Loucy (cell line): ENCODE measurements around the gene STAP2.

Experiments used
- H2AFZ ChIP-seq: fragments of 200-600 bp; sonication (generic); 2 replicates; pipeline ENCODE4 v1.6.0; 2016; ENCODE audit warnings: antibody characterized with exemption, mild to moderate bottlenecking, low read length, moderate library complexity
- H3F3A ChIP-seq: fragments of 200-600 bp; 2 replicates; pipeline ENCODE4 v1.6.0; 2016; ENCODE audit warnings: antibody characterized with exemption, low read depth, mild to moderate bottlenecking
- H3K27me3 ChIP-seq: fragments of 200-600 bp; sonication (generic); 2 replicates; pipeline ENCODE4 v1.6.1; 2014; ENCODE audit warnings: low read length, mild to moderate bottlenecking; ENCODE audit not compliant: insufficient read depth, poor library complexity, severe bottlenecking
- H3K36me3 ChIP-seq: fragments of 200-600 bp; sonication (generic); 2 replicates; pipeline ENCODE4 v1.6.1; 2016; ENCODE audit warnings: low read length; ENCODE audit not compliant: insufficient read depth
- H3K4me1 ChIP-seq: fragments of 200-600 bp; sonication (generic); 2 replicates; pipeline ENCODE4 v1.5.1; 2014; ENCODE audit warnings: low read length, mild to moderate bottlenecking; ENCODE audit not compliant: insufficient read depth, poor library complexity, severe bottlenecking
- H3K4me2 ChIP-seq: fragments of 200-600 bp; sonication (generic); 2 replicates; pipeline ENCODE4 v1.6.0; 2014; ENCODE audit warnings: antibody characterized with exemption, low read length, low read depth, mild to moderate bottlenecking; ENCODE audit not compliant: poor library complexity, severe bottlenecking
- H3K4me3 ChIP-seq: fragments of 200-600 bp; sonication (generic); 2 replicates; pipeline ENCODE4 v1.5.1; 2014; ENCODE audit warnings: low read length, mild to moderate bottlenecking, mixed read lengths; ENCODE audit not compliant: poor library complexity, severe bottlenecking
- H3K79me2 ChIP-seq: fragments of 200-600 bp; sonication (generic); 2 replicates; pipeline ENCODE4 v1.6.1; 2014; ENCODE audit warnings: low read length; ENCODE audit not compliant: insufficient read depth
- H3K9ac ChIP-seq: fragments of 200-600 bp; sonication (generic); 2 replicates; pipeline ENCODE4 v1.6.0; 2014; ENCODE audit warnings: mild to moderate bottlenecking, low read depth, low read length, moderate library complexity; ENCODE audit not compliant: poor library complexity, severe bottlenecking
- H3K9me2 ChIP-seq: fragments of 200-600 bp; sonication (generic); replicated peaks from 2 replicates; pipeline ENCODE4 v1.6.1; 2016; ENCODE audit warnings: low read depth, low read length, mixed read lengths
- H3K9me3 ChIP-seq: fragments of 200-600 bp; sonication (generic); 2 replicates; pipeline ENCODE4 v1.6.1; 2014; ENCODE audit warnings: mild to moderate bottlenecking, antibody characterized with exemption, low read length, low read depth; ENCODE audit not compliant: insufficient read depth
- H4K20me1 ChIP-seq: fragments of 200-600 bp; sonication (generic); 2 replicates; pipeline ENCODE4 v1.6.0; 2014; ENCODE audit warnings: antibody characterized with exemption, low read length, mild to moderate bottlenecking; ENCODE audit not compliant: insufficient read depth, poor library complexity, severe bottlenecking
- EZH2phosphoT487 ChIP-seq: fragments of 200-600 bp; IDR thresholded peaks from 2 replicates; pipeline ENCODE4 v1.6.1; 2018; ENCODE audit warnings: antibody characterized with exemption, mild to moderate bottlenecking, moderate library complexity, borderline replicate concordance
- TF ChIP-seq, protein P1 (sequence below): fragments of 200-600 bp; sonication (generic); conservative IDR thresholded peaks from 2 replicates; pipeline ENCODE4 v1.5.1; 2014; ENCODE audit warnings: mild to moderate bottlenecking, antibody characterized with exemption, low read length

STAP2 gene

DNA sequence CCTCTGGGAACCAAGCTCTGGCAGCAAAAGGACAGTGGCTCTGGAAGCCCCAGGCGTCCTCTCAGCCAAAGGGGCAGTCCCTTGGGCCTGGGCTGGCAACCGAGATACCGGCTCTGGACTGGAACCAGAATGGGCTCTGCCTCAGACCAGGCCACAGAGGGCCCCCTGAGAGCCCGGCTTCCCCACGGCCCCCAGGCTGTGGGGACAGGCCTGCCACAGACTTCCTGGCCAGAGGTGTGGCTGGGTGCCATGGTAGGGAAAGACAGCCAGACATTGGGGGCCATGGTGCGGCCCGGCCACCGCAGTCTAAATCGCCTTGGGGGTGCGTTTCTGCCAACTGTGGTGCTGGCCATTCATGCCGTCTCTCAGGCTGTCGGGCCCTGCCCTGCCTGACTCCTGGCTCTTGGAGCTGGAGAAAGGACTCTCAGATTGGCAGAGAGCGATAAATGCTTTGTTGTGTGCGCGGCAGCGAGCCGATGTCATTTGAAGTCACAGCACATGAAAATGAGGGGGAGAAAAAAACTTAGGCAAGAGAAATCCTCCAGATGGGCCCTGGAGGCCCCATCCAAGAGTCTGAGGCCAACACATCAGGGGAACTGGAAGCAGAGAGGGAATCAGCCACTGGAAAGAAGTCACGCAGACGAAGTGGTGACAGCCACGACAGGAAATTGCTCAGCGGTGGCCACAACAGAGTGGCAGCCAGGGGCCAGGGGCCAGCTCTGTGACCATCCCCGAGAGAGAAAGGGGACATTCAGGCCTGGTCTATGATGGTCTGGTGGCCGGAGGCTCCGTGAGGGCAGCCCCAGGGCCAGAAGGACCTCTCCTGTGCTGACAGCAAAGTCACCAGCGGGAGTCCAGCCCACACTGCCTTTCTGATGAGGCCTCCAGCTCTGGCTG, 35.2 kb upstream of the STAP2 start:
- H3K4me1 ChIP-seq: peaks cover 33% of the 10 kb centered on the region
- H3K27me3 ChIP-seq: no peaks in the 10 kb centered on the region
- H3K4me2 ChIP-seq: no peak overlapping the region
- peaks cover 45% of the 10 kb centered on the region for H4K20me1 ChIP-seq
- peaks cover 76% of the 10 kb centered on the region; the same call in 1 of the 2 replicates for H3K79me2 ChIP-seq
- H3F3A ChIP-seq: no peaks in the 10 kb centered on the region
- no peak overlapping the region for H2AFZ ChIP-seq
- no peak overlapping the region for H3K9ac ChIP-seq
- no peak for TF ChIP-seq EZH2phosphoT487
- TF ChIP-seq, protein P1, sequence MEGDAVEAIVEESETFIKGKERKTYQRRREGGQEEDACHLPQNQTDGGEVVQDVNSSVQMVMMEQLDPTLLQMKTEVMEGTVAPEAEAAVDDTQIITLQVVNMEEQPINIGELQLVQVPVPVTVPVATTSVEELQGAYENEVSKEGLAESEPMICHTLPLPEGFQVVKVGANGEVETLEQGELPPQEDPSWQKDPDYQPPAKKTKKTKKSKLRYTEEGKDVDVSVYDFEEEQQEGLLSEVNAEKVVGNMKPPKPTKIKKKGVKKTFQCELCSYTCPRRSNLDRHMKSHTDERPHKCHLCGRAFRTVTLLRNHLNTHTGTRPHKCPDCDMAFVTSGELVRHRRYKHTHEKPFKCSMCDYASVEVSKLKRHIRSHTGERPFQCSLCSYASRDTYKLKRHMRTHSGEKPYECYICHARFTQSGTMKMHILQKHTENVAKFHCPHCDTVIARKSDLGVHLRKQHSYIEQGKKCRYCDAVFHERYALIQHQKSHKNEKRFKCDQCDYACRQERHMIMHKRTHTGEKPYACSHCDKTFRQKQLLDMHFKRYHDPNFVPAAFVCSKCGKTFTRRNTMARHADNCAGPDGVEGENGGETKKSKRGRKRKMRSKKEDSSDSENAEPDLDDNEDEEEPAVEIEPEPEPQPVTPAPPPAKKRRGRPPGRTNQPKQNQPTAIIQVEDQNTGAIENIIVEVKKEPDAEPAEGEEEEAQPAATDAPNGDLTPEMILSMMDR: no peak
- H3K9me3 ChIP-seq: no peaks in the 10 kb centered on the region
- H3K36me3 ChIP-seq: no peaks in the 10 kb centered on the region; the same call in 1 of the 2 replicates
- no peaks in the 10 kb centered on the region for H3K9me2 ChIP-seq
- H3K4me3 ChIP-seq: no peak overlapping the region

DNA sequence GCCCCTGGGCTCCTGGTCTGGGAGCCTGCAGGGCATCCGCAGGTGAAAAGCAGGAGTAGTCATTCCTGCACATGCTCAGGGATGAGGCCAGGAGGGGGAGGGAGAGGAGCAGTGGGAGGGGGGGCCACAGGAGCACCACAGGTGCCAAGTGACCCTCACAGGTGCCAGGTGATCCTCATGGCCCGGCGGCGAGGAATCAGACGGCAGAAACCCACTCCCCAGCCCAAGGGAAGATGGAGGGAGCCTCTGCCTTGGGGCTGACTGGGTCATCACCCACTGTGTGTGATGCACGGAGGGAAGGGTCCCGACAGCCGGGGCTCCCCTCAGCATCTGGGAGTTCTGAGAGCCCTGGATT, 34.4 kb upstream of the STAP2 start:
- Histone ChIP-seq H4K20me1 (peaks cover 43% of the 10 kb centered on the region), H3K4me2 (no peak overlapping the region), H3K9ac (no peak overlapping the region), H3K9me3 (no peaks in the 10 kb centered on the region), H3K27me3 (no peaks in the 10 kb centered on the region), H2AFZ (no peak overlapping the region), H3K9me2 (no peaks in the 10 kb centered on the region), H3F3A (no peaks in the 10 kb centered on the region), H3K4me3 (no peak overlapping the region), H3K79me2 (peaks cover 77% of the 10 kb centered on the region; the same call in 1 of the 2 replicates), H3K36me3 (no peaks in the 10 kb centered on the region; the same call in 1 of the 2 replicates), H3K4me1 (peaks cover 41% of the 10 kb centered on the region)
- TF ChIP-seq EZH2phosphoT487: no peak
- TF ChIP-seq, protein P1: no peak

DNA sequence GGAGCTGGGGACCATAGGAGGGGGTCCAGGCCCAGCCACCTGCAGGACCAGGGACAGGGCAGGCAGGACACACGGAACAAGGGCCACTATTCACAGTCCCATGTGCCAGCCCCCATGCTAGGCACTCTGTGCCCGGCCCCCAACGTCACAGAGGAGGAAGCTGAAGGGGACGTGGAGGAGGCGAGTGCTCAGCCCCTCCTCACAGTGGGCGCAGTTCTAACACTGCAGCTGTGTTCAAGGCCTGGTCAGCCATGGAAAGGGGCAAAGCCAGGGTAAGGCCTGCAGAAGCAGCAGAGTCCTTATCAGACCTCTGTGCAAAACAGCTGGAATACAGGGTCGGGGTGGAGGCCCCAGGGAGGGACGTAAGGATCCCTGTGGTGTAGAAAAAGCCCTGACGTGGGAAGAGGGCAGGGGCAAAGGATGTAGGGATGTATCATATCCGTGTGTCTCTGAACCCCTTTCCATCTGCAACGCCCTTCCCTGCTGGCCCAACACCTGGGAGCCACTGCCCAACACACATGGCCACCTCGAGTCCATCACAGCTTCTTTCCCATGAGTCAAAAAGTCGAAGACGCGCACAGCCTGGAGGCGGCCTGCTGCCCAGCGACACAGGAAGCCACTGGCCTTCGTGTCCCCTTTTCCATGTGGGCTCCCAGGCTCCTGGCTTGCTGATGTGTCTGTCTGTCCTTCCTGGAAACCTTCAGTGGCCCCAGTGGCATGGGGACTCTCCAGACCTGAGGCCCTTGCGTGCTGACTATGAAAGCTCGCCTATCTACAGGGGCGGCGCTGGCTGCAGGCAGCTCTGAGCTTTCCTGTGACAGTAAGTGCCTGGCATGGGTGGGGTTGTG, 33.8 kb upstream of the STAP2 start:
- H4K20me1 ChIP-seq: peaks cover 40% of the 10 kb centered on the region
- peaks cover 43% of the 10 kb centered on the region for H3K4me1 ChIP-seq
- H3F3A ChIP-seq: no peaks in the 10 kb centered on the region
- no peak overlapping the region for H3K4me3 ChIP-seq
- H3K36me3 ChIP-seq: no peaks in the 10 kb centered on the region; the same call in 1 of the 2 replicates
- no peaks in the 10 kb centered on the region for H3K9me3 ChIP-seq
- no peak overlapping the region for H3K4me2 ChIP-seq
- no peak for TF ChIP-seq EZH2phosphoT487
- TF ChIP-seq, protein P1: no peak
- peaks cover 77% of the 10 kb centered on the region; the same call in 1 of the 2 replicates for H3K79me2 ChIP-seq
- no peak overlapping the region for H3K9ac ChIP-seq
- H3K27me3 ChIP-seq: no peaks in the 10 kb centered on the region
- H2AFZ ChIP-seq: no peak overlapping the region
- H3K9me2 ChIP-seq: no peaks in the 10 kb centered on the region
